Liver (tissue), 9 donors: ENCODE measurements around the gene NOC4L. TPM values are rescaled to one million over a fixed set of nuclear protein-coding genes. Genes with fewer than 3 reads are reported as not detected.

Experiments
- DNase-seq: peaks from one replicate; pipeline ENCODE4 v3.0.0-alpha.2; 2017; ENCODE audit warnings: low spot score
- H3K27ac ChIP-seq, 2 donors: one replicate each; pipeline ENCODE4 v1.7.0; 2013; ENCODE audit warnings: inconsistent platforms in 2 of 2, low read length in 2 of 2, control low read depth in 1 of 2, low read depth in 1 of 2, mild to moderate bottlenecking in 1 of 2
- H3K27me3 ChIP-seq, 4 donors: one replicate each; pipeline versions ENCODE4 v1.6.1 to v1.7.0; 2013; ENCODE audit warnings: low read length in 3 of 4, inconsistent platforms in 1 of 4, mild to moderate bottlenecking in 1 of 4, moderate library complexity in 1 of 4; ENCODE audit not compliant: control insufficient read depth in 4 of 4, insufficient read depth in 4 of 4
- H3K36me3 ChIP-seq, 4 donors: one replicate each; pipeline versions ENCODE4 v1.6.1 to v1.7.0; 2013; ENCODE audit warnings: low read length in 3 of 4, mild to moderate bottlenecking in 3 of 4, low read depth in 1 of 4, moderate library complexity in 1 of 4; ENCODE audit not compliant: control insufficient read depth in 4 of 4, insufficient read depth in 3 of 4
- H3K4me1 ChIP-seq, 4 donors: one replicate each; pipeline versions ENCODE4 v1.6.1 to v1.7.0; 2013; ENCODE audit warnings: low read length in 3 of 4, mild to moderate bottlenecking in 3 of 4, moderate library complexity in 1 of 4; ENCODE audit not compliant: control insufficient read depth in 4 of 4, insufficient read depth in 4 of 4
- H3K4me3 ChIP-seq, 3 donors: one replicate each; pipeline versions ENCODE4 v1.6.1 to v1.7.0; 2013; ENCODE audit warnings: low read length in 3 of 3, control low read depth in 1 of 3, low read depth in 1 of 3, mild to moderate bottlenecking in 1 of 3
- H3K9ac ChIP-seq, 2 donors: one replicate each; pipeline ENCODE4 v1.7.0; 2013; ENCODE audit warnings: low read length in 2 of 2, mild to moderate bottlenecking in 2 of 2, moderate library complexity in 2 of 2, control low read depth in 1 of 2, low read depth in 1 of 2
- H3K9me3 ChIP-seq, 4 donors: one replicate each; pipeline versions ENCODE4 v1.6.1 to v1.7.0; 2013; ENCODE audit warnings: low read length in 3 of 4; ENCODE audit not compliant: control insufficient read depth in 4 of 4
- FOXA2 ChIP-seq: IDR thresholded peaks from 2 replicates; pipeline ENCODE4 v1.6.1; 2016; ENCODE audit warnings: antibody characterized with exemption
- HNF4A ChIP-seq, 2 donors: conservative IDR thresholded peaks; 2 replicates each; pipeline ENCODE4 v1.6.1; 2016; ENCODE audit warnings: antibody characterized with exemption in 2 of 2, mild to moderate bottlenecking in 2 of 2
- HNF4G ChIP-seq: IDR thresholded peaks from 2 replicates; pipeline ENCODE4 v1.6.1; 2016; ENCODE audit warnings: antibody characterized with exemption
- NR2F2 ChIP-seq: IDR thresholded peaks from 2 replicates; pipeline ENCODE4 v1.6.1; 2016; ENCODE audit warnings: antibody characterized with exemption
- RAD21 ChIP-seq, 2 donors: IDR thresholded peaks; 2 replicates each; pipeline ENCODE4 v1.6.1; 2016; ENCODE audit warnings: antibody characterized with exemption in 2 of 2, mild to moderate bottlenecking in 2 of 2
- REST ChIP-seq: IDR thresholded peaks from 2 replicates; pipeline ENCODE4 v1.6.1; 2016; ENCODE audit warnings: antibody characterized with exemption, mild to moderate bottlenecking
- RXRA ChIP-seq, 2 donors: IDR thresholded peaks; 2 replicates each; pipeline ENCODE4 v1.6.1; 2017 to 2018; ENCODE audit warnings: antibody characterized with exemption in 2 of 2, mild to moderate bottlenecking in 1 of 2
- SP1 ChIP-seq: IDR thresholded peaks from 2 replicates; pipeline ENCODE4 v1.6.1; 2018; ENCODE audit warnings: antibody characterized with exemption, mild to moderate bottlenecking
- TAF1 ChIP-seq: conservative IDR thresholded peaks from 2 replicates; pipeline ENCODE4 v1.6.1; 2016; ENCODE audit warnings: antibody characterized with exemption, mild to moderate bottlenecking
- YY1 ChIP-seq: IDR thresholded peaks from 2 replicates; pipeline ENCODE4 v1.6.1; 2016; ENCODE audit warnings: antibody characterized with exemption, mild to moderate bottlenecking
- ZBTB33 ChIP-seq: IDR thresholded peaks from 2 replicates; pipeline ENCODE4 v1.6.1; 2016; ENCODE audit warnings: antibody characterized with exemption
- WGBS: extraction: QIAGEN DNeasy Blood & Tissue Kit; methylation state at CpG from one replicate; pipeline ENCODE4 v1.1.7; 2013; 5-methylcytosine and 5-hydroxymethylcytosine counted together
- polyA plus RNA-seq, 2 donors: library from polyadenylated mRNA; stranded (reverse) in 1 of 2; unstranded in 1 of 2; fragments of 200-250 nt in 1 of 2; fragments of >200 nt in 1 of 2; fragmentation: Nextera tagmentation in 1 of 2; extraction: Ambion mirVana in 1 of 2; gene quantifications; one replicate each; pipeline versions ENCODE4 v1.2.1 to v1.2.3, GENCODE V29; 2013 to 2015
- total RNA-seq, 2 donors: library from RNA; depleted of rRNA; stranded (reverse); fragments of >200 nt; gene quantifications; one replicate each; pipeline ENCODE4 v1.2.3, GENCODE V29; 2014
- donor health status: healthy.
- donor health status: healthy.
- donor health status: healthy.
- donor health status: healthy.
- donor health status: healthy.

The NOC4L gene
- total and polyA plus RNA-seq, 4 donors = 6.4 to 11.6 (median 8.4) TPM

GRCh38 chr12:132114667-132115066 lies 29.6 kb upstream of the NOC4L start (continued):
- TF ChIP-seq ZBTB33 (no peak), HNF4G (no peak), YY1 (no peak), SP1 (no peak)

DNA sequence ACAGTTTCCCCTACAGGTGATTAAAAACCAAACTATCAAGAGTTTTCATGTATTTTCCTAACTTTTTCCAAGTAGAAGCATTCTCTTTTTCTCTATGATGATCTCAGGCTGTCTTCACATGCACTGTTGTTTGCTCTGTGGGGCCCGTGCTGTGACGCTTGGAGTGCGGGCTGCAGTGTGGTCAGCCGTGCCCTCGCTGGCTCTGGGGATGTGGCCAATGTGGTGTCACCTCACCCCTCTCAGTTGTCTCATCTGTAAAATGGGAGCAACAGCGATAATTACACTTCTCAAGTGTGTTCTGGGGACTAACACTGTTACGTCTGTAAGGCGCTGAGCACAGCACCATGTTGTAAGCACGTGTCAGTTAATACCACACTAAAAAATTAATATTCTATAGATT lies 28.8 kb upstream of the NOC4L start:
- H3K27ac ChIP-seq = no peak overlapping the region
- H3K4me1 ChIP-seq = no peaks in the 10 kb centered on the region
- H3K36me3 ChIP-seq = peaks cover 15 to 41% (median 21%) of the 10 kb centered on the region in 4 donors
- TF ChIP-seq TAF1 (no peak), YY1 (no peak), NR2F2 (no peak), SP1 (no peak), HNF4G (no peak), RAD21 (IDR thresholded peaks at IDR 0.05) (no peak), FOXA2 (no peak), REST (no peak), HNF4A (conservative IDR thresholded peaks at IDR 0.05) (no peak), ZBTB33 (no peak)
- no peaks in the 10 kb centered on the region for H3K27me3 ChIP-seq
- DNase-seq = no peak
- H3K9ac ChIP-seq = no peak overlapping the region
- no peak overlapping the region for H3K4me3 ChIP-seq
- no peaks in the 10 kb centered on the region for H3K9me3 ChIP-seq
- WGBS = 91% methylated on average over 9 of the region's 9 CpGs

DNA sequence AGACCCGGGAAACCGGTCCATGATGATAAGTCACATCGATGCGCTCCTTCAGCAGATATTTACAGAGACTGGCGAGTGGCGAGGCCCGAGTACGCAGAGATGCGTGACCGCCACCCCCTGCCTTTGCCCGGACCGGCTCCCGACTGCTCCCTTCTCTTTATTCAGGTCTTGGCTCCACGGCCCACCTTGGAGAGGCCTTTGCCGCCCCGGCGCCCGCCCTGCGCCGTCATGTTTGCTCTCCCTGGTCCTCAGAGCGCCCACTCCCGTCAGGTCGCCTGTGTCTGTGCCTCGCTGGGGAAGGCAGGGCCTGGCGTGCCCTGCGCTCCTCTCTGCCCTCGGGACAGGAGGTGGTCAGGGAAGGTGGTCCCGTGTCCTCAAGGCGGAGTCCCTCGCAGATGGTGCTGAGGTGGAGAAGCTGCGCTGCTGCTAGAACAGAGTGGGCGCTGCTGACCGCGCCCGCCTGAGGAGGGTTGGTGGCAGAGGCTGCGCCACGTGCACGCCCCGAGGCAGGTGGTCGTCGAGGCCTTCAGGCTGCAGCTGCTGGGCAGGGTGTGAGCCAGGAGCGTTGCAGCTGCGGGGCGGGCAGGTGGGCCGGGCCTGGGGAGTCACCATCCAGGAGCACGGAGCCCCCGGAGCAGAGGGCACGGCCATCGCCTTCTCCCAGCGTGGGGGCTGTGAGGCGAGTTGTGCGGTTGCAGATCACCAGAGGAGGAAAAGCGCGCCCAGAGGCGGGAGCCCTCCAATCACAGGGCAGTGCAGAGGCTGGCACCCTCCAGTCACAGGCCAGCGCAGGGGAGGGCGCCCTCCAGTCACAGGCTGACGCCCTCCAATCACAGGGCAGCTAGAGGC lies 27.3 kb upstream of the NOC4L start:
- DNase-seq = no peak
- 98% methylated on average over 58 of the region's 58 CpGs for WGBS
- no peak overlapping the region for H3K27ac ChIP-seq
- no peaks in the 10 kb centered on the region for H3K4me1 ChIP-seq
- no peak overlapping the region for H3K9ac ChIP-seq
- no peak overlapping the region for H3K4me3 ChIP-seq
- H3K9me3 ChIP-seq = no peaks in the 10 kb centered on the region
- peaks cover 15 to 44% (median 25%) of the 10 kb centered on the region in 4 donors for H3K36me3 ChIP-seq
- TF ChIP-seq RXRA (IDR thresholded peaks at IDR 0.05) = no peak
- no peaks in the 10 kb centered on the region for H3K27me3 ChIP-seq
